ENCODE data around the gene DDO. TPM values are rescaled to one million over a fixed set of nuclear protein-coding genes. Genes with fewer than 3 reads are reported as not detected.

DDO gene
- polyA plus RNA-seq, 1 donor from 2014 or later: not detected

GRCh38 chr6:110447761-110448160 lies 32.4 kb upstream of the DDO start:
- Histone ChIP-seq H3K9ac (ENCODE audit: low read length) (no peak overlapping the region), H3K4me2 (ENCODE audit: low read length) (no peak overlapping the region), H3K27me3 (ENCODE audit: insufficient read depth, low read depth, low read length) (no peaks in the 10 kb centered on the region), H3K9me2 (ENCODE audit: insufficient read depth, low read length) (no peaks in the 10 kb centered on the region), H2AFZ (ENCODE audit: low read depth, low read length) (no peak overlapping the region), H3K4me3 (ENCODE audit: low read length) (no peak overlapping the region), H3K27ac (ENCODE audit: low read length) (no peak overlapping the region), H3K79me2 (replicated peaks; ENCODE audit: insufficient read depth, low read length) (no peaks in the 10 kb centered on the region), H3F3A (ENCODE audit: insufficient read depth, low read length, poor library complexity, severe bottlenecking) (no peaks in the 10 kb centered on the region), H3K36me3 (ENCODE audit: insufficient read depth, low read length) (no peaks in the 10 kb centered on the region), H3K9me3 (ENCODE audit: low read length) (no peaks in the 10 kb centered on the region), H4K20me1 (ENCODE audit: insufficient read depth) (no peaks in the 10 kb centered on the region)
- TF ChIP-seq REST (IDR thresholded peaks at IDR 0.05; ENCODE audit: borderline replicate concordance) (no peak), RAD21 (conservative IDR thresholded peaks at IDR 0.05) (no peak), TAF1 (IDR thresholded peaks at IDR 0.05; ENCODE audit: low read depth) (no peak), EP300 (conservative IDR thresholded peaks at IDR 0.05; ENCODE audit: poor library complexity, severe bottlenecking) (no peak), SMC3 (conservative IDR thresholded peaks at IDR 0.05; ENCODE audit: poor library complexity) (no peak), MXI1 (conservative IDR thresholded peaks at IDR 0.05; ENCODE audit: poor library complexity, severe bottlenecking) (no peak), EZH2 (IDR thresholded peaks at IDR 0.05; ENCODE audit: borderline replicate concordance, insufficient read depth, low read length, poor library complexity, severe bottlenecking) (no peak), POLR2AphosphoS5 (IDR thresholded peaks at IDR 0.05) (no peak), CTCF (IDR thresholded peaks at IDR 0.05; ENCODE audit: poor library complexity, severe bottlenecking) (no peak)

- Histone ChIP-seq H3K9me3 (ENCODE audit: low read length) (no peaks in the 10 kb centered on the region), H2AFZ (ENCODE audit: low read depth, low read length) (no peak overlapping the region), H3K9me2 (ENCODE audit: insufficient read depth, low read length) (no peaks in the 10 kb centered on the region), H3K9ac (ENCODE audit: low read length) (no peak overlapping the region), H3K79me2 (replicated peaks; ENCODE audit: insufficient read depth, low read length) (no peaks in the 10 kb centered on the region), H3K4me2 (ENCODE audit: low read length) (no peak overlapping the region), H3K36me3 (ENCODE audit: insufficient read depth, low read length) (no peaks in the 10 kb centered on the region), H3K27me3 (ENCODE audit: insufficient read depth, low read depth, low read length) (no peaks in the 10 kb centered on the region), H3K4me3 (ENCODE audit: low read length) (no peak overlapping the region), H4K20me1 (ENCODE audit: insufficient read depth) (no peaks in the 10 kb centered on the region), H3F3A (ENCODE audit: insufficient read depth, low read length, poor library complexity, severe bottlenecking) (no peaks in the 10 kb centered on the region), H3K27ac (ENCODE audit: low read length) (no peak overlapping the region)
- TF ChIP-seq RAD21 (conservative IDR thresholded peaks at IDR 0.05) (no peak), EP300 (conservative IDR thresholded peaks at IDR 0.05; ENCODE audit: poor library complexity, severe bottlenecking) (no peak)
Measured at GRCh38 chr6:110446405-110446804, 31.0 kb upstream of the DDO start.

- Histone ChIP-seq H2AFZ (ENCODE audit: low read depth, low read length) (no peak overlapping the region), H3K9me3 (ENCODE audit: low read length) (no peaks in the 10 kb centered on the region), H3F3A (ENCODE audit: insufficient read depth, low read length, poor library complexity, severe bottlenecking) (no peaks in the 10 kb centered on the region), H3K4me3 (ENCODE audit: low read length) (no peak overlapping the region), H3K36me3 (ENCODE audit: insufficient read depth, low read length) (no peaks in the 10 kb centered on the region), H3K79me2 (replicated peaks; ENCODE audit: insufficient read depth, low read length) (no peaks in the 10 kb centered on the region), H4K20me1 (ENCODE audit: insufficient read depth) (no peaks in the 10 kb centered on the region), H3K27me3 (ENCODE audit: insufficient read depth, low read depth, low read length) (no peaks in the 10 kb centered on the region), H3K9me2 (ENCODE audit: insufficient read depth, low read length) (no peaks in the 10 kb centered on the region), H3K27ac (ENCODE audit: low read length) (no peak overlapping the region), H3K9ac (ENCODE audit: low read length) (no peak overlapping the region), H3K4me2 (ENCODE audit: low read length) (no peak overlapping the region)
- TF ChIP-seq CTCF (IDR thresholded peaks at IDR 0.05; ENCODE audit: poor library complexity, severe bottlenecking) (no peak), EZH2 (IDR thresholded peaks at IDR 0.05; ENCODE audit: borderline replicate concordance, insufficient read depth, low read length, poor library complexity, severe bottlenecking) (no peak), TAF1 (IDR thresholded peaks at IDR 0.05; ENCODE audit: low read depth) (no peak), SMC3 (conservative IDR thresholded peaks at IDR 0.05; ENCODE audit: poor library complexity) (no peak), REST (IDR thresholded peaks at IDR 0.05; ENCODE audit: borderline replicate concordance) (no peak), EP300 (conservative IDR thresholded peaks at IDR 0.05; ENCODE audit: poor library complexity, severe bottlenecking) (no peak), RAD21 (conservative IDR thresholded peaks at IDR 0.05) (no peak), MXI1 (conservative IDR thresholded peaks at IDR 0.05; ENCODE audit: poor library complexity, severe bottlenecking) (no peak), POLR2AphosphoS5 (IDR thresholded peaks at IDR 0.05) (no peak)
Measured at GRCh38 chr6:110440026-110440425, 24.7 kb upstream of the DDO start.

Measured in neural cell (in vitro differentiated cells).